BE2C (cell line): ENCODE data around the gene EID3. TPM values are rescaled to one million over a fixed set of nuclear protein-coding genes. Genes with fewer than 3 reads are reported as not detected.
"Not testable (repeated sequence)": the region's sequence is repeated elsewhere in the genome, so short reads cannot be mapped to it uniquely, and the experiment has no call there.

Experiments used
- DNase-seq: peaks from one replicate; pipeline ENCODE4 v3.0.0-alpha.2; 2020
- H3K27me3 ChIP-seq: fragments of 250-450 bp; sonication (Bioruptor Pico); 2 replicates; pipeline ENCODE4 v1.5.1; 2020; ENCODE audit warnings: mild to moderate bottlenecking
- H3K36me3 ChIP-seq: fragments of 250-450 bp; sonication (Bioruptor Pico); 2 replicates; pipeline ENCODE4 v1.5.1; 2020; ENCODE audit warnings: mild to moderate bottlenecking
- H3K4me1 ChIP-seq: fragments of 250-450 bp; sonication (Bioruptor Pico); 2 replicates; pipeline ENCODE4 v1.5.1; 2020
- H3K4me3 ChIP-seq: 2 replicates; pipeline ENCODE4 v1.5.1; 2011; ENCODE audit warnings: low read depth, low read length
- H3K9me3 ChIP-seq: fragments of 250-450 bp; sonication (Bioruptor Pico); 2 replicates; pipeline ENCODE4 v1.5.1; 2020
- polyA plus RNA-seq: library from polyadenylated mRNA; unstranded; fragments of >200 nt; gene quantifications from one replicate; pipeline ENCODE4 v1.2.1, GENCODE V29; 2012; ENCODE audit warnings: low read depth, missing spikeins; ENCODE audit not compliant: insufficient read length, insufficient read depth
- TF ChIP-seq, protein P1 (sequence below): IDR thresholded peaks from 2 replicates; pipeline ENCODE4 v1.5.1; 2012; ENCODE audit warnings: mild to moderate bottlenecking, low read depth, low read length

EID3 gene
- polyA plus RNA-seq = 0.60 TPM

DNA sequence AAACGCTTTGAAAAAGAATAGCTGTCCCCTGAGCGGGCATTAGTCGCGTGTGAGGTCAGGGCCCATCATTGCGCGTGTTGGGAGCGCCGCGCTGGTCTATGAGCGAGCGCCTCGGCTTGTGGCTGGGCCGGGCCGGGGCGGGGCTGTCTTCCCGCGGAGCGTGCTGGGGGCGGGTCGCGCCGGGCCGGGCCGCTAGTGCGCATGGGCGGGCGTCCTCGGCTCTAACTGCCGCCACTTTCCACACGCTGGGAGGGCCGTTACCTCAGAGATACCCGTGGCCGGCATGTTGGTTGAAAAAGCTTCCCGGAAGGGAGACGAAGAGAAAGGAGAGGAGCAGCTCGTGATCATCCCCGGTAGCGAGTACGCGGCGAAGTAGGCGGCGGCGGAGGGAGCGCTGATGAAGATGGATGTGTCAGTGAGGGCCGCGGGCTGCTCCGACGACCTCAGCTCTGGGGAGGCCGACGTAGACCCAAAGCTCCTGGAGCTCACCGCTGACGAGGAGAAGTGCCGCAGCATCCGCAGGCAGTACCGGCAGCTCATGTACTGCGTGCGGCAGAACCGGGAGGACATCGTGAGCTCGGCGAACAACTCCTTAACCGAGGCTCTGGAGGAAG lies at the start of gene EID3:
Gene EID3 (plus strand): TSS at position 202 of the 614 bp plus-strand sequence. CDS start 196 bp downstream, at position 398.
- H3K36me3 ChIP-seq = peaks cover 48% of the 10 kb centered on the region
- no peak within 1 kb of the TSS for H3K4me3 ChIP-seq
- H3K9me3 ChIP-seq = no peaks in the 10 kb centered on the region
- no peaks in the 10 kb centered on the region for H3K27me3 ChIP-seq
- TF ChIP-seq, protein P1, sequence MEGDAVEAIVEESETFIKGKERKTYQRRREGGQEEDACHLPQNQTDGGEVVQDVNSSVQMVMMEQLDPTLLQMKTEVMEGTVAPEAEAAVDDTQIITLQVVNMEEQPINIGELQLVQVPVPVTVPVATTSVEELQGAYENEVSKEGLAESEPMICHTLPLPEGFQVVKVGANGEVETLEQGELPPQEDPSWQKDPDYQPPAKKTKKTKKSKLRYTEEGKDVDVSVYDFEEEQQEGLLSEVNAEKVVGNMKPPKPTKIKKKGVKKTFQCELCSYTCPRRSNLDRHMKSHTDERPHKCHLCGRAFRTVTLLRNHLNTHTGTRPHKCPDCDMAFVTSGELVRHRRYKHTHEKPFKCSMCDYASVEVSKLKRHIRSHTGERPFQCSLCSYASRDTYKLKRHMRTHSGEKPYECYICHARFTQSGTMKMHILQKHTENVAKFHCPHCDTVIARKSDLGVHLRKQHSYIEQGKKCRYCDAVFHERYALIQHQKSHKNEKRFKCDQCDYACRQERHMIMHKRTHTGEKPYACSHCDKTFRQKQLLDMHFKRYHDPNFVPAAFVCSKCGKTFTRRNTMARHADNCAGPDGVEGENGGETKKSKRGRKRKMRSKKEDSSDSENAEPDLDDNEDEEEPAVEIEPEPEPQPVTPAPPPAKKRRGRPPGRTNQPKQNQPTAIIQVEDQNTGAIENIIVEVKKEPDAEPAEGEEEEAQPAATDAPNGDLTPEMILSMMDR = no peak
- DNase-seq = no peak
- peaks cover 4% of the 10 kb centered on the region; the same call in 1 of the 2 replicates for H3K4me1 ChIP-seq

DNA sequence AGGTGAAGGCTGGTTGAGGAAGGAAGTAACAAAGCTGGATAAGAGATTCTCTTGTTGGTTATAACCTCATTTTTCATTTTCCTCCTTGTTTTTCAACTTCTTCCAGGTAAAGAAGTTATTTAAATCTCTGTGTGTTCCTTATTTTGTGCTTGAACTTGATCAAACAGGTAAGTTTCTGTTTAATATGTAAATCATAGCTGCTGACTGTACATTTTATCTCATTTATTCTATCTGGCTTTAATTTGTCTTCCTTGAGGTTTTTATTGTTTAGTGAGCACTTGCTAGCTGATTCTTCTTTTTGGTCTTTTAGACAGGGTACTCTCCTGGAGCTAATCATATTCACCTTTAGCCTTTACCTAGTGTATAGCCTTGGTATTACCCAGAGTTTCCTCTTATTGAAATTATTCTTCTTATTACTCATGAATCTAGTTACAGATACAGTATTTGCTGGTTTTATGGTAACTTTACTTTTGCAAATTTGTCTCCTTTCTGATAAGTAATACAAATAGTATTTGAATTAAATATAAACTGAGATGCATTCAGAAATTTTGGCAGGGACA lies 45.5 kb upstream of the EID3 start:
- no peaks in the 10 kb centered on the region; the same call in 1 of the 2 replicates for H3K9me3 ChIP-seq
- peaks cover 2% of the 10 kb centered on the region; the same call in 1 of the 2 replicates for H3K4me1 ChIP-seq
- H3K27me3 ChIP-seq = no peaks in the 10 kb centered on the region
- no peak for DNase-seq
- no peaks in the 10 kb centered on the region for H3K36me3 ChIP-seq
- TF ChIP-seq, protein P1 = no peak
- no peak overlapping the region for H3K4me3 ChIP-seq

DNA sequence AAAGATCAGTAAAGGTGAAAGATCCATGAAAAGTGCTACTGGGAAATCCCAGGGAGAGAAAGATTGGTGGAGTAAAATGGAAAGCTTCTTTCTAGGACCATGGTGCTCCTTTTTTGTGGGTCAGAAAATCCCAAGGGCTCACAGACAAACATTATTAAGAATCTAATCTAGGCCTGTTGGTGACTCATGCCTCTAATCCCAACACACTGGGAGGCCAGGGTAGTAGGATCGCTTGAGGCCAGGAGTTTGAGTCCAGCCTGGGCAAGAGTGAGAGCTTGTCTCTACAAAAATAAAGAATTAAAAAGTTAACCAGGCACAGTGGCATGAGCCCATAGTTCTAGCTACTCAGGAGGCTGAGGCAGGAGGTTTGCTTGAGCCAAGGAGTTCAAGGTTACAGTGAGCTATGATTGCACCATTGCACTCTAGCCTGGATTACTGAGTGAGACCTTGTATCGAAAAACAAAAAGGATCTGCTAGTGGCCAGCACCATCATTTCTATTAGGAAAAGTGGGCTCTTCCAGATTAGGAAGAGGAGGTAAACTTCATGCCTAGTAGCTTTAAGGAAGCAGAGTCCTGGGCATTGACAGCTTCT lies 45.0 kb upstream of the EID3 start:
- no peaks in the 10 kb centered on the region for H3K27me3 ChIP-seq
- TF ChIP-seq, protein P1 = no peak

DNA sequence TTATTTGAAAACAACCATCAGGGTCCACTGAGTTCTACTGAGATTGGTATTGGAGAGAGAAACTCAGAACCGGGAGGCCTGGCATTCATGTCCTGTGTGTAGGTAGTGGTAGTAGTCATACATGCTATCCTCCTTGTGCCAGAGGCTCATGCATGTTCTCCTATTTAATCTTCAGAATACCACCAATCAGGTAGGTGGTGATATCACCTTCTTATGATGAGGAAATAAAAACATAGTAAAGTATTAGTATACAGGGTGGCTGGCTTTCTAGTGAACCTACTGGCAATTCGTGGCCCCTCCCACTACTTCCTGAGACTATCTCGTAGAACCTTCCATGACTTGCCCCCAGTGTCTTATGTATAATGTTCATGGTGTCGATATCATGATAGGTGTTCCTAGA lies 40.5 kb upstream of the EID3 start:
- no peak for DNase-seq
- H3K4me3 ChIP-seq = no peak overlapping the region
- TF ChIP-seq, protein P1 = no peak
- no peaks in the 10 kb centered on the region for H3K9me3 ChIP-seq
- H3K27me3 ChIP-seq = no peaks in the 10 kb centered on the region
- H3K4me1 ChIP-seq = no peaks in the 10 kb centered on the region
- H3K36me3 ChIP-seq = no peaks in the 10 kb centered on the region

More for the DNA sequence above, 45.0 kb upstream of the EID3 start:
- Histone ChIP-seq H3K4me3 (no peak overlapping the region), H3K4me1 (no peaks in the 10 kb centered on the region), H3K9me3 (no peaks in the 10 kb centered on the region), H3K36me3 (no peaks in the 10 kb centered on the region)
- no peak for DNase-seq

DNA sequence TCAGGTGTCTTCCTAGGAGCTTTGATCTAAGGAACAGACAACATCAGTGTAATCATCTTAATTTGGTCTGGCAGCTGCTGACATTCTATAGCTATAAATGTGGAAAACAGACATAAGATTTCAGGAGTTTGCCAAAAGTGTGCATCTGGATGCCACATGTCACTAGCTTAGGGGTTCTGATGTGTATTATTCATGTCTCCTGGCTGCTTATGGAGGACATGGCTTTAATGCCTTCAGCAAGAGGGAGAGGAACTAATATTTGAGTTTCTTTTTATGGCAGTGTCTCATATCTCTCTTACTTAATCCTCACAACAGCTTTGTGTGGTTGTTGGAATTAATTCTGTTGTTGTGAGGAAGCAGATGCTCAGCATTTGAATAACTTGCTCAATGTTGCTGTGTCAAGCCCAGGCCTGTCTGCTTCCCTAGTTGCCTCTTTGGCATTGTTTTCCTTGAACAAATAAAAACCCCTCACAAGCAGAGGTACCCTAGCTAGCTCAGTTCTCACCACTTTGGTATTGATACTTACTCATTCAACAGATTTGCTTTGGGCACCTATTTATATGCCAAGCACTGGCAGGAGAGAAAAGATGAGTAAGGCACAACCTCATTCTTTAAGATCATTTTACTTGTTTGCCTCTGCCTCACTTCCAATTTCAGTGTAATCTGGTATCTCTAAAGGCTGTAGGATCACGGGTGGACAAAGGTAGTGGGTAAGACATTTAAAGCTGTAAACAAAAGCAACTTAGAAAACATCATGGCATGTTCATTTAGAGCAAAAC lies 39.8 kb upstream of the EID3 start:
- no peaks in the 10 kb centered on the region for H3K27me3 ChIP-seq
- no peak for DNase-seq
- H3K4me3 ChIP-seq = no peak overlapping the region
- no peaks in the 10 kb centered on the region for H3K36me3 ChIP-seq
- no peaks in the 10 kb centered on the region for H3K4me1 ChIP-seq
- TF ChIP-seq, protein P1 = no peak
- no peaks in the 10 kb centered on the region for H3K9me3 ChIP-seq

DNA sequence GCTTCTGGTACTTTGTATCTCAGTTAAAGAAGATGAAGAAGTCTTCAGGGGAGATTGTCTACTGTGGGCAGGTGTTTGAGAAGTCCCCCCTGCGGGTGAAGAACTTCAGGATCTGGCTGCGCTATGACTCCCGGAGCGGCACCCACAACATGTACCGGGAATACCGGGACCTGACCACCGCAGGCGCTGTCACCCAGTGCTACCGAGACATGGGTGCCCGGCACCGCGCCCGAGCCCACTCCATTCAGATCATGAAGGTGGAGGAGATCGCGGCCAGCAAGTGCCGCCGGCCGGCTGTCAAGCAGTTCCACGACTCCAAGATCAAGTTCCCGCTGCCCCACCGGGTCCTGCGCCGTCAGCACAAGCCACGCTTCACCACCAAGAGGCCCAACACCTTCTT lies 38.1 kb upstream of the EID3 start:
- H3K36me3 ChIP-seq, H3K27me3 ChIP-seq, H3K9me3 ChIP-seq, H3K4me3 ChIP-seq, DNase-seq, H3K4me1 ChIP-seq: not testable (repeated sequence)
